B cell (primary cell): ENCODE measurements around the gene PRTFDC1. TPM values are rescaled to one million over a fixed set of nuclear protein-coding genes. Genes with fewer than 3 reads are reported as not detected.

Source experiments
- ATAC-seq: fragments of 200-7000 bp; cut with Tn5 transposase; one replicate; pipeline ENCODE4 v1.10.0; 2021; ENCODE audit warnings: low read depth, mild to moderate bottlenecking, moderate number of reproducible peaks, moderate library complexity
- CTCF ChIA-PET: fragments of 350-600 bp; sonication (Branson Sonifier 250); formaldehyde crosslinking; loops from one replicate; lab custom pipeline; 2021; ENCODE audit warnings: antibody characterized with exemption, inconsistent platforms; lab: Charles Lee
- POLR2A ChIA-PET: fragments of 350-600 bp; sonication (Branson Sonifier 250); formaldehyde crosslinking; loops from one replicate; lab custom pipeline; 2021; ENCODE audit warnings: antibody characterized with exemption; lab: Charles Lee
- DNase-seq: peaks from one replicate; pipeline ENCODE4 v3.0.0; 2013
- H2AFZ ChIP-seq: 2 replicates; pipeline ENCODE4 v1.6.1; 2012; ENCODE audit warnings: mild to moderate bottlenecking, low read depth, low read length; ENCODE audit not compliant: insufficient read depth, poor library complexity, severe bottlenecking
- H3K27ac ChIP-seq, 2 donors: 1 replicate in 1 of 2; 2 replicates in 1 of 2; pipeline ENCODE4 v1.5.1; 2012 to 2013; ENCODE audit warnings: low read length in 2 of 2, mild to moderate bottlenecking in 2 of 2, moderate library complexity in 1 of 2
- H3K27me3 ChIP-seq, 4 experiments: fragments of 200-600 bp in 1 of 4; sonication (generic) in 1 of 4; replicated peaks in 1 of 4; 1 replicate in 2 of 4; 2 replicates in 2 of 4; pipeline versions ENCODE4 v1.6.1 to v1.7.0; 2013 to 2016; ENCODE audit warnings: low read length in 3 of 4, mild to moderate bottlenecking in 2 of 4, mixed read lengths in 1 of 4, moderate library complexity in 1 of 4; ENCODE audit not compliant: insufficient read depth in 4 of 4, control insufficient read depth in 3 of 4; ENCODE audit errors: control extremely low read depth in 1 of 4
- H3K36me3 ChIP-seq, 2 experiments: replicated peaks in 1 of 2; 1 replicate in 1 of 2; 2 replicates in 1 of 2; pipeline versions ENCODE4 v1.6.1 to v1.7.1; 2013; ENCODE audit warnings: low read length in 1 of 2; ENCODE audit not compliant: insufficient read depth in 2 of 2, control insufficient read depth in 1 of 2; ENCODE audit errors: control extremely low read depth in 1 of 2, extremely low read depth in 1 of 2
- H3K4me1 ChIP-seq, 2 donors: fragments of 200-600 bp in 1 of 2; sonication (generic) in 1 of 2; 1 replicate in 1 of 2; 2 replicates in 1 of 2; pipeline versions ENCODE4 v1.5.1 to v1.6.1; 2013 to 2017; ENCODE audit warnings: low read length in 2 of 2; ENCODE audit not compliant: control insufficient read depth in 2 of 2, insufficient read depth in 2 of 2
- H3K4me2 ChIP-seq: replicated peaks from 2 replicates; pipeline ENCODE3; 2012; ENCODE audit warnings: mild to moderate bottlenecking, low read depth, low read length; ENCODE audit not compliant: poor library complexity, severe bottlenecking
- H3K4me3 ChIP-seq, 5 experiments: fragments of 200-600 bp in 1 of 5; sonication (generic) in 1 of 5; 1 replicate in 3 of 5; 2 replicates in 2 of 5; pipeline versions ENCODE4 v1.5.1 to v1.7.0; 2011 to 2016; ENCODE audit warnings: low read length in 4 of 5, mild to moderate bottlenecking in 4 of 5, low read depth in 2 of 5, control low read depth in 1 of 5, moderate library complexity in 1 of 5; ENCODE audit not compliant: insufficient read depth in 1 of 5; ENCODE audit errors: control extremely low read depth in 1 of 5, extremely low read depth in 1 of 5
- H3K79me2 ChIP-seq: fragments of 200-600 bp; sonication (generic); one replicate; pipeline ENCODE4 v1.6.0; 2016; ENCODE audit warnings: low read length; ENCODE audit not compliant: control insufficient read depth, insufficient read depth
- H3K9ac ChIP-seq: fragments of 200-600 bp; sonication (generic); 2 replicates; pipeline ENCODE4 v1.6.1; 2017; ENCODE audit warnings: mild to moderate bottlenecking, low read length, moderate library complexity
- H3K9me3 ChIP-seq, 3 donors: one replicate each; pipeline versions ENCODE4 v1.6.1 to v1.7.1; 2013; ENCODE audit warnings: low read length in 2 of 3; ENCODE audit not compliant: control insufficient read depth in 2 of 3, insufficient read depth in 1 of 3; ENCODE audit errors: control extremely low read depth in 1 of 3
- H4K20me1 ChIP-seq: 2 replicates; pipeline ENCODE4 v1.6.0; 2012; ENCODE audit warnings: mild to moderate bottlenecking, low read length; ENCODE audit not compliant: insufficient read depth, control insufficient read depth, poor library complexity, severe bottlenecking
- H3K27ac Mint-ChIP-seq: one replicate; pipeline ENCODE4 v1.8.0; 2021; ENCODE audit warnings: mixed read lengths
- H3K27me3 Mint-ChIP-seq: one replicate; pipeline ENCODE4 v1.8.0; 2021; ENCODE audit warnings: mixed read lengths
- H3K4me1 Mint-ChIP-seq: one replicate; pipeline ENCODE4 v1.8.0; 2021; ENCODE audit warnings: mixed read lengths
- H3K4me3 Mint-ChIP-seq: one replicate; pipeline ENCODE4 v1.8.0; 2021; ENCODE audit warnings: mixed read lengths
- H3K9me3 Mint-ChIP-seq: one replicate; pipeline ENCODE4 v1.8.0; 2022; ENCODE audit warnings: mixed read lengths; ENCODE audit not compliant: insufficient read depth
- CTCF ChIP-seq: fragments of 200-600 bp; IDR thresholded peaks from one replicate; pipeline ENCODE4 v1.8.0; 2022; ENCODE audit warnings: antibody characterized with exemption, mild to moderate bottlenecking
- EZH2 ChIP-seq: IDR thresholded peaks from 2 replicates; pipeline ENCODE4 v1.6.1; 2012; ENCODE audit warnings: borderline replicate concordance, low read depth, mild to moderate bottlenecking, moderate library complexity, low read length; ENCODE audit not compliant: insufficient read depth, poor library complexity, severe bottlenecking
- WGBS: methylation state at CpG from one replicate; pipeline ENCODE4 v1.1.5; 2013; ENCODE audit warnings: missing lambda C conversion rate; ENCODE audit not compliant: insufficient coverage; 5-methylcytosine and 5-hydroxymethylcytosine counted together
- intact Hi-C: fragments of 100-400 bp; cut with micrococcal nuclease; formaldehyde crosslinking; loops from one replicate; pipeline ENCODE4 v1.10.0; 2022
- polyA plus RNA-seq: library from polyadenylated mRNA; depleted of rRNA; stranded (reverse); fragments of >200 nt; gene quantifications from 2 replicates; pipeline ENCODE4 v1.2.3, GENCODE V29; 2012
- total RNA-seq, 2 donors: library from RNA; stranded (reverse); fragments of 120-200 nt in 1 of 2; gene quantifications; 1 replicate in 1 of 2; 2 replicates in 1 of 2; pipeline versions ENCODE4 v1.2.3 to v1.2.4, GENCODE V29; 2013 to 2022

Gene PRTFDC1
- total and polyA plus RNA-seq, 2 donors (not counting 1 experiment from before 2014, with no cell fraction given): 0.63 TPM; not detected in 1

GRCh38 chr10:24908793-24909423 lies 43.5 kb downstream of the PRTFDC1 start:
- Mint-ChIP-seq H3K4me3 (no peak overlapping the region), H3K27me3 (no peaks in the 10 kb centered on the region), H3K4me1 (peaks cover 20% of the 10 kb centered on the region), H3K27ac (no peak overlapping the region), H3K9me3 (no peaks in the 10 kb centered on the region)
- H3K9ac ChIP-seq: no peak overlapping the region
- TF ChIP-seq EZH2 (no peak), CTCF (no peak)
- CTCF ChIA-PET: interaction anchor here (1.0 to 1.4 kb wide), 3 partner anchors 8 to 43 kb away, joined by 3 read pairs; partner anchors contain the start of gene PRTFDC1
- no peaks in the 10 kb centered on the region for H3K36me3 ChIP-seq
- intact Hi-C loops: no loop called here
- H3K4me1 ChIP-seq: peaks cover 12 to 13% of the 10 kb centered on the region in 2 donors
- no peaks in the 10 kb centered on the region for H4K20me1 ChIP-seq
- H3K27me3 ChIP-seq: no peaks in the 10 kb centered on the region
- ATAC-seq (no peak), DNase-seq (no peak)
- H3K4me3 ChIP-seq: no peak overlapping the region
- H2AFZ ChIP-seq: no peak overlapping the region
- no peak overlapping the region for H3K27ac ChIP-seq
- no peaks in the 10 kb centered on the region for H3K79me2 ChIP-seq
- POLR2A ChIA-PET: no interaction called here
- WGBS: no CpG with 5 or more reads among the region's 2 CpGs
- H3K9me3 ChIP-seq: peaks cover 0 to 4% (median 0%) of the 10 kb centered on the region in 3 donors
- H3K4me2 ChIP-seq: no peak overlapping the region

GRCh38 chr10:24907956-24908355 lies 44.5 kb downstream of the PRTFDC1 start:
- ChIA-PET CTCF (no interaction called here), POLR2A (no interaction called here)
- peaks cover 0 to 4% (median 0%) of the 10 kb centered on the region in 3 donors for H3K9me3 ChIP-seq
- intact Hi-C loops: no loop called here
- Mint-ChIP-seq H3K4me3 (no peak overlapping the region), H3K27me3 (no peaks in the 10 kb centered on the region), H3K4me1 (peaks cover 20% of the 10 kb centered on the region), H3K9me3 (no peaks in the 10 kb centered on the region), H3K27ac (no peak overlapping the region)
- ATAC-seq (no peak), DNase-seq (no peak)
- H3K4me1 ChIP-seq: peaks cover 12 to 13% of the 10 kb centered on the region in 2 donors
- no peaks in the 10 kb centered on the region for H3K36me3 ChIP-seq
- no peak overlapping the region for H2AFZ ChIP-seq
- no peaks in the 10 kb centered on the region for H4K20me1 ChIP-seq
- 100% methylated on average over 1 of the region's 6 CpGs for WGBS
- no peak overlapping the region for H3K4me3 ChIP-seq
- no peaks in the 10 kb centered on the region for H3K27me3 ChIP-seq
- no peak overlapping the region for H3K9ac ChIP-seq
- no peak overlapping the region for H3K27ac ChIP-seq
- TF ChIP-seq CTCF (no peak), EZH2 (no peak)
- no peak overlapping the region for H3K4me2 ChIP-seq
- H3K79me2 ChIP-seq: no peaks in the 10 kb centered on the region
